HG02884 (cell line): ENCODE measurements around the gene WDR41.

Experiments used
- ATAC-seq: cut with Tn5 transposase; IDR thresholded peaks from one replicate; pipeline ENCODE4 v1.9.1; 2021; ENCODE audit warnings: mild to moderate bottlenecking, moderate library complexity; ENCODE audit not compliant: unreplicated experiment

The WDR41 gene

GRCh38 chr5:77449277-77449676 is 42.8 kb downstream of the WDR41 start:
- no peak for ATAC-seq

GRCh38 chr5:77448831-77449230 is 43.3 kb downstream of the WDR41 start:
- no peak for ATAC-seq

GRCh38 chr5:77444356-77444755 is 47.8 kb downstream of the WDR41 start:
- ATAC-seq = no peak

- ATAC-seq = no peak
These were observed 48.4 kb downstream of the WDR41 start for GRCh38 chr5:77443670-77444069.

GRCh38 chr5:77438071-77438470 is 54.0 kb downstream of the WDR41 start:
- no peak for ATAC-seq

GRCh38 chr5:77437194-77437593 is 54.9 kb downstream of the WDR41 start:
- no peak for ATAC-seq

GRCh38 chr5:77431719-77432118 is 60.4 kb downstream of the WDR41 start:
- no peak for ATAC-seq

- no peak for ATAC-seq
These were observed 60.8 kb downstream of the WDR41 start for GRCh38 chr5:77431286-77431685.

- no peak for ATAC-seq
These were observed 61.4 kb downstream of the WDR41 start for GRCh38 chr5:77430726-77431125.

- no peak for ATAC-seq
These were observed 63.6 kb downstream of the WDR41 start for GRCh38 chr5:77428526-77428925.

- ATAC-seq = no peak
These were observed 64.1 kb downstream of the WDR41 start for GRCh38 chr5:77427998-77428397.

GRCh38 chr5:77426670-77427069 is 65.4 kb downstream of the WDR41 start:
- no peak for ATAC-seq

GRCh38 chr5:77425998-77426659 is 66.0 kb downstream of the WDR41 start:
- ATAC-seq = no peak

GRCh38 chr5:77425420-77425819 is 66.7 kb downstream of the WDR41 start:
- ATAC-seq = no peak

GRCh38 chr5:77424921-77425320 is 67.2 kb downstream of the WDR41 start:
- no peak for ATAC-seq

GRCh38 chr5:77423022-77423750 is 68.9 kb downstream of the WDR41 start:
- no peak for ATAC-seq

GRCh38 chr5:77420940-77421339 is 71.2 kb downstream of the WDR41 start:
- no peak for ATAC-seq

GRCh38 chr5:77419644-77420582 is 72.2 kb downstream of the WDR41 start:
- no peak for ATAC-seq

- no peak for ATAC-seq
These were observed 73.2 kb downstream of the WDR41 start for GRCh38 chr5:77418601-77419581.

- ATAC-seq = no peak
These were observed 74.0 kb downstream of the WDR41 start for GRCh38 chr5:77418162-77418561.
